8988T (cell line): ENCODE results near the gene UTP25.
A peak's percentile ranks its signal among the peaks of the same experiment; 100 is the strongest.

ENCODE experiments used
- DNase-seq: peaks from one replicate; pipeline ENCODE4 v3.0.0; 2011

Gene UTP25

GRCh38 chr1:209845408-209845725, 17.6 kb downstream of the UTP25 start:
- no peak for DNase-seq

- DNase-seq = no peak
Observed at GRCh38 chr1:209849388-209849787, 21.6 kb downstream of the UTP25 start.

GRCh38 chr1:209850342-209850979, 22.7 kb downstream of the UTP25 start:
- DNase-seq = peak; percentile 40

- DNase-seq = no peak
Observed at GRCh38 chr1:209853676-209854075, 25.9 kb downstream of the UTP25 start.

- DNase-seq = no peak
Observed at GRCh38 chr1:209854196-209854595, 26.4 kb downstream of the UTP25 start.

GRCh38 chr1:209855006-209855405, 27.2 kb downstream of the UTP25 start:
- DNase-seq = no peak

- DNase-seq = no peak
Observed at GRCh38 chr1:209855623-209856022, 27.9 kb downstream of the UTP25 start.

- DNase-seq = no peak
Observed at GRCh38 chr1:209858561-209859103, 30.9 kb downstream of the UTP25 start.

GRCh38 chr1:209860293-209860881, 32.6 kb downstream of the UTP25 start:
- DNase-seq = peak; percentile 91

GRCh38 chr1:209861242-209861641, 33.5 kb downstream of the UTP25 start:
- DNase-seq = no peak

GRCh38 chr1:209862391-209863356, 34.9 kb downstream of the UTP25 start:
- no peak for DNase-seq

GRCh38 chr1:209863766-209864485, 36.2 kb downstream of the UTP25 start:
- DNase-seq = no peak

- no peak for DNase-seq
Observed at GRCh38 chr1:209866201-209866600, 38.4 kb downstream of the UTP25 start.

- no peak for DNase-seq
Observed at GRCh38 chr1:209869291-209870149, 41.7 kb downstream of the UTP25 start.

- DNase-seq = no peak
Observed at GRCh38 chr1:209870151-209870831, 42.5 kb downstream of the UTP25 start.

- DNase-seq = no peak
Observed at GRCh38 chr1:209871006-209871405, 43.2 kb downstream of the UTP25 start.

GRCh38 chr1:209871430-209871829, 43.7 kb downstream of the UTP25 start:
- no peak for DNase-seq

- no peak for DNase-seq
Observed at GRCh38 chr1:209873067-209873799, 45.5 kb downstream of the UTP25 start.

- no peak for DNase-seq
Observed at GRCh38 chr1:209875515-209875914, 47.7 kb downstream of the UTP25 start.

GRCh38 chr1:209876078-209876800, 48.5 kb downstream of the UTP25 start:
- DNase-seq = no peak
